Peyer's patch (tissue), 4 donors: ENCODE measurements around the gene ELFN2.

ENCODE experiments used
- CTCF ChIP-seq, 6 experiments: fragments of 450-650 bp in 4 of 6; fragments of 200-600 bp in 2 of 6; sonication (generic) in 1 of 6; IDR thresholded peaks; one replicate each; pipeline ENCODE4 v1.5.1; 2017 to 2019; ENCODE audit warnings: antibody characterized with exemption in 6 of 6, mild to moderate bottlenecking in 3 of 6, moderate library complexity in 1 of 6
- POLR2A ChIP-seq, 2 donors: fragments of 450-650 bp; IDR thresholded peaks; one replicate each; pipeline ENCODE4 v1.5.1; 2017; ENCODE audit warnings: antibody characterized with exemption in 2 of 2, mild to moderate bottlenecking in 2 of 2, moderate library complexity in 2 of 2

- TF ChIP-seq POLR2A (IDR thresholded peaks at IDR 0.05) (no peak), CTCF (IDR thresholded peaks at IDR 0.05) (no peak)
Observed at GRCh38 chr22:37425369-37425768, 1.9 kb downstream of the ELFN2 start.
